D721Med (cell line): ENCODE results near the gene LINGO1.

Experiments used
- DNase-seq: peaks from one replicate; pipeline ENCODE4 v3.0.0; 2011; ENCODE audit warnings: low spot score; ENCODE audit not compliant: insufficient read length
- FAIRE-seq: peaks from 2 replicates; lab custom pipeline; 2011; peaks lifted over from hg19 to GRCh38; lab: Jason Lieb, UNC
- CTCF ChIP-seq: IDR thresholded peaks from 2 replicates; pipeline ENCODE4 v1.5.1; 2012; ENCODE audit warnings: mild to moderate bottlenecking, control low read depth; ENCODE audit not compliant: insufficient read depth; ENCODE audit errors: missing control alignments

Gene LINGO1

GRCh38 chr15:77611767-77612166, 20.9 kb downstream of the LINGO1 start:
- no peak for FAIRE-seq
- DNase-seq, result no peak
- no peak for TF ChIP-seq CTCF

GRCh38 chr15:77610731-77611130, 22.0 kb downstream of the LINGO1 start:
- no peak for FAIRE-seq
- no peak for TF ChIP-seq CTCF
- DNase-seq, result no peak

- TF ChIP-seq CTCF, result no peak
- DNase-seq (no peak), FAIRE-seq (no peak)
Measured at GRCh38 chr15:77609558-77609957, 23.2 kb downstream of the LINGO1 start.

- DNase-seq (no peak), FAIRE-seq (no peak)
- TF ChIP-seq CTCF, result no peak
Measured at GRCh38 chr15:77608774-77609173, 23.9 kb downstream of the LINGO1 start.

GRCh38 chr15:77607894-77608261, 24.8 kb downstream of the LINGO1 start:
- TF ChIP-seq CTCF, result no peak
- DNase-seq (no peak), FAIRE-seq (no peak)

- TF ChIP-seq CTCF, result no peak
- FAIRE-seq (no peak), DNase-seq (peak; percentile 97)
Measured at GRCh38 chr15:77607111-77607893, 25.4 kb downstream of the LINGO1 start.
